Thymus (tissue), 11 donors: ENCODE measurements around the gene STK36. TPM values are rescaled to one million over a fixed set of nuclear protein-coding genes. Genes with fewer than 3 reads are reported as not detected.

Experiments used
- DNase-seq, 9 donors: peaks; one replicate each; pipeline ENCODE4 v3.0.0-alpha.2; 2013; ENCODE audit warnings: low spot score in 9 of 9, low read depth in 6 of 9, missing footprints in 1 of 9
- H3K27ac ChIP-seq, 2 donors: one replicate each; pipeline ENCODE4 v1.5.1; 2013; ENCODE audit warnings: control low read depth in 1 of 2, low read depth in 1 of 2, low read length in 1 of 2, mild to moderate bottlenecking in 1 of 2, moderate library complexity in 1 of 2
- H3K27me3 ChIP-seq, 2 donors: one replicate each; pipeline ENCODE4 v1.5.1; 2013; ENCODE audit warnings: low read length in 1 of 2; ENCODE audit not compliant: control insufficient read depth in 2 of 2, insufficient read depth in 1 of 2
- H3K36me3 ChIP-seq, 2 donors: one replicate each; pipeline ENCODE4 v1.5.1; 2013; ENCODE audit warnings: low read length in 1 of 2, mild to moderate bottlenecking in 1 of 2, moderate library complexity in 1 of 2; ENCODE audit not compliant: control insufficient read depth in 2 of 2, insufficient read depth in 2 of 2
- H3K4me1 ChIP-seq, 2 donors: one replicate each; pipeline ENCODE4 v1.5.1; 2013; ENCODE audit warnings: low read length in 2 of 2; ENCODE audit not compliant: control insufficient read depth in 2 of 2, insufficient read depth in 2 of 2
- H3K4me3 ChIP-seq, 2 donors: one replicate each; pipeline ENCODE4 v1.5.1; 2013; ENCODE audit warnings: low read length in 2 of 2, control low read depth in 1 of 2, mild to moderate bottlenecking in 1 of 2
- H3K9me3 ChIP-seq, 2 donors: one replicate each; pipeline ENCODE4 v1.5.1; 2013; ENCODE audit warnings: low read length in 1 of 2, mild to moderate bottlenecking in 1 of 2; ENCODE audit not compliant: control insufficient read depth in 2 of 2, insufficient read depth in 1 of 2
- WGBS: extraction: QIAGEN DNeasy Blood & Tissue Kit; methylation state at CpG from one replicate; pipeline ENCODE4 v1.1.7; 2013; 5-methylcytosine and 5-hydroxymethylcytosine counted together
- polyA plus RNA-seq: library from polyadenylated mRNA; stranded (reverse); fragments of 200-250 nt; gene quantifications from one replicate; pipeline ENCODE4 v1.2.3, GENCODE V29; 2013
- total RNA-seq: library from RNA; stranded (reverse); fragments of 120-200 nt; gene quantifications from one replicate; pipeline ENCODE4 v1.2.4, GENCODE V29; 2013
- donor health status: healthy.

Gene STK36
- total and polyA plus RNA-seq, 2 donors = 6.0 to 19.1 TPM

DNA sequence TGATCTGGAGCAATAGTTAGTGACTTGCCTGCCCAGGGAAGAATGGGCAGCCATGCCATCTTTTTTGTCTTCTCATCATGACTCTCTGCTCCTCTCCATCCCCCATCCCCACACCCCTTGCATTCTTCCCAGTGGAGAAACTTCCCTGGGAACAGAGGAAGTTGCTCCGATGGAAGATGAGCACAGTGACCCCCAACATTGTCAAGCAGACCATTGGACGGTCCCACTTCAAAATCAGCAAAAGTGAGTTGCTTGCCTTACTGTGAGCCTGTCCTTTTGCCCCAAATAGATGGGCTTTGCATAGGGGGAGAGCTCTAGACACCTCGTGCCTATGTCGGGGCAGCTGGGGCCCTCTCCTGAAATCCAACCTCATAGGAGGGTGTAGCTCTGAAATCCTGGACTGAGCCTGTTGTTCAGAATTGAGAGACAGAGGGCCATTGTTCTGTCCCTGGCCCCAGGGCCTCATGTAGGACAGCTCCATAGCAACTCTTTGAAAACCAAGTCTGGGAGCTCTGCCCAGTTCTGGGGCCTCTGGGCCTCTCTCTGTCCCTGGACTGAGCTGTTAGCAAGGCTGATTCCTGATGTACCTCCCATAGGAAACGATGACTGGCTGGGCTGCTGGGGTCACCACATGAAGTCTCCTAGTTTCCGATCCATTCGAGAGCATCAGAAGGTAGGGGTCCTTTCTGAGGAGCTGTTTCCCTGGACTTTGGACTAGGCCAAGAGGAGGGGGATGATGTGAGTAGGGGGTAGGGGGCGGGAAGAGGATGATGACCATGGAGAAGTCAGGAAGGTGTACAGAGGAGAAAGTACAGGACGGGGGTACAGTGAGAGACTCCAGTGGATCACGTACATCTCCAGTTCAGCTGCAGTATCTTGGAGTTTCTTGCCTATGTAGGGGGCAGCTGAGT is 73.9 kb downstream of the STK36 start:
- H3K27ac ChIP-seq = no peak overlapping the region
- H3K9me3 ChIP-seq = no peaks in the 10 kb centered on the region
- no peak for DNase-seq

DNA sequence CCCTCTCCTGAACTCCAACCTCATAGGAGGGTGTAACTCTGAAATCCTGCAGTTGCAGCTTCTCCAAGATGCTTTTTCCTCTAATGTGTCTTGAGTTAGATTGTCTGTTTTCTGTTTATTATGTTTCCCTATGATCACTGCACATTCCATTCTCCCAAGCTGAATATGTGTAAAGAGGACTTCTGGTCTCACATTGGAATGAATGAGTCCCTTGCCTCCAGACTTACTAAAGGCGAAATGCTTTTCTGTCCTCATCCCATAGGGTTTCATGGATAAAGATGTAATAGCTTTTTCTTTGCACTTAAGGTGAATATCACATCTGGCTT is 74.5 kb downstream of the STK36 start:
- H3K36me3 ChIP-seq = peaks cover 33 to 54% of the 10 kb centered on the region in 2 donors

More for the DNA sequence above, 73.9 kb downstream of the STK36 start:
- Histone ChIP-seq H3K4me3 (no peak overlapping the region), H3K36me3 (peaks cover 39 to 56% of the 10 kb centered on the region in 2 donors), H3K27me3 (no peaks in the 10 kb centered on the region), H3K4me1 (no peaks in the 10 kb centered on the region)
- 98% methylated on average over 10 of the region's 10 CpGs for WGBS

DNA sequence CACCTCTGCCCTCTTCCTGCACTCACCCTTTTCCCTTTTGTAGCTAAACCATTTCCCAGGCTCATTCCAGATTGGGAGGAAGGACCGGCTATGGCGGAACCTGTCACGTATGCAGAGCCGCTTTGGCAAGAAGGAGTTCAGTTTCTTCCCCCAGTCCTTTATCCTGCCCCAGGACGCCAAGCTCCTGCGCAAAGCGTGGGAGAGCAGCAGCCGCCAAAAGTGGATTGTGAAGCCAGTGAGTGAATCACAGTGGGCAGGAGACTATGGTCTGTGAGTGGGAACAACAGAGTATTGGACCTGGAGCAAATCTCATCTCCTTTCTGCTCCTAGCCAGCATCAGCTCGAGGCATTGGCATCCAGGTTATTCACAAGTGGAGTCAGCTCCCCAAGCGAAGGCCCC is 75.1 kb downstream of the STK36 start:
- Histone ChIP-seq H3K27ac (no peak overlapping the region), H3K4me3 (no peak overlapping the region), H3K4me1 (no peaks in the 10 kb centered on the region), H3K9me3 (no peaks in the 10 kb centered on the region), H3K27me3 (no peaks in the 10 kb centered on the region), H3K36me3 (peaks cover 33 to 57% of the 10 kb centered on the region in 2 donors)
- DNase-seq = no peak
- 98% methylated on average over 10 of the region's 10 CpGs for WGBS

More for the DNA sequence above, 74.5 kb downstream of the STK36 start:
- H3K9me3 ChIP-seq = no peaks in the 10 kb centered on the region
- DNase-seq = no peak
- 97% methylated on average over 1 of the region's 1 CpG for WGBS
- no peaks in the 10 kb centered on the region for H3K27me3 ChIP-seq
- H3K4me3 ChIP-seq = no peak overlapping the region
- H3K4me1 ChIP-seq = no peaks in the 10 kb centered on the region
- no peak overlapping the region for H3K27ac ChIP-seq

DNA sequence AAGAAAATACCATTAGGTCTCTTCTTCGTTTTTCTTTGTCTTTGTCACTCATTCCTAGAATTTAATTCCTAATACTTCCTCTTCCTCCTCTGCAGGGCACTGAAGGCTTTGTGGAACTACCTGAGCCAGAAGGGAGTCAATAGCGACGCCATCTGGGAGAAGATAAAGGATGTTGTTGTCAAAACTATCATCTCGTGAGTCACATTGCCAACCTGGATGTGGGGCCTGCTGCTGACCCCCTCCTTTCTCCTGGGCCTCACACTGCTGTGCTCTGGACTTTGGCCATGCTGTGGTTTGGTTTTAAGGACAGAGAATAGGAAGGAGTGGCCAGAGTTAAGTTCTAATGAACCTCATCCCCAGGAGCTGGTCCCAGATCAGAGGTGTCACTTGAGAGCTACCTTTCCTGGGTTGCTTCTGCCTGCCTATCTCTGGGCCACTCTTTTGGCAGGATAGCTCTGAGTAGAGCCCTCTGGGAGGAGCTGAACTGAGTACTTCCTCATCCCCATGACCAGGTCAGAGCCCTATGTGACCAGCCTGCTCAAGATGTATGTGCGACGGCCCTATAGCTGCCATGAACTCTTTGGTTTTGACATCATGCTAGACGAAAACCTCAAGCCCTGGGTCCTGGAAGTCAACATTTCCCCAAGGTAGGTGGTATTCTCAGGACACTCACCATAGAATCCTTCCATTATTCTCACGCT is 77.0 kb downstream of the STK36 start:
- no peak overlapping the region for H3K4me3 ChIP-seq
- H3K27ac ChIP-seq = no peak overlapping the region
- H3K4me1 ChIP-seq = no peaks in the 10 kb centered on the region
- no peak for DNase-seq
- H3K9me3 ChIP-seq = no peaks in the 10 kb centered on the region
- no peaks in the 10 kb centered on the region for H3K27me3 ChIP-seq
- peaks cover 49 to 75% of the 10 kb centered on the region in 2 donors for H3K36me3 ChIP-seq
- 97% methylated on average over 8 of the region's 8 CpGs for WGBS

Other genes with a start within 250 kb of the STK36 start
- 11.7 TPM for gene USP37, start 103.7 kb upstream of the STK36 start, total RNA-seq
- 4.0 TPM for gene USP37, start 103.7 kb upstream of the STK36 start, polyA plus RNA-seq
- gene CNOT9, start 103.2 kb upstream of the STK36 start, total RNA-seq = 52.8 TPM
- 25.6 TPM for gene CNOT9, start 103.2 kb upstream of the STK36 start, polyA plus RNA-seq
- gene PLCD4, start 64.2 kb upstream of the STK36 start, total RNA-seq = 0.57 TPM
- 0.68 TPM for gene PLCD4, start 64.2 kb upstream of the STK36 start, polyA plus RNA-seq
- gene ZNF142, start 12.5 kb upstream of the STK36 start, total RNA-seq = 5.1 TPM
- 6.7 TPM for gene ZNF142, start 12.5 kb upstream of the STK36 start, polyA plus RNA-seq
- gene BCS1L, start 12.4 kb upstream of the STK36 start, total RNA-seq = 24.4 TPM
- gene BCS1L, start 12.4 kb upstream of the STK36 start, polyA plus RNA-seq = 34.5 TPM
- 35.6 TPM for gene RNF25, start 84 bp upstream of the STK36 start, total RNA-seq
- 33.7 TPM for gene RNF25, start 84 bp upstream of the STK36 start, polyA plus RNA-seq
- gene TTLL4, start 38.7 kb downstream of the STK36 start, total RNA-seq = 8.8 TPM
- 9.4 TPM for gene TTLL4, start 38.7 kb downstream of the STK36 start, polyA plus RNA-seq
- gene CYP27A1, start 110.1 kb downstream of the STK36 start, total RNA-seq = 21.9 TPM
- gene CYP27A1, start 110.1 kb downstream of the STK36 start, polyA plus RNA-seq = 24.7 TPM
- not detected for gene PRKAG3, start 159.7 kb downstream of the STK36 start, total RNA-seq
- 0.07 TPM for gene PRKAG3, start 159.7 kb downstream of the STK36 start, polyA plus RNA-seq
- 0.14 TPM for gene WNT6, start 187.7 kb downstream of the STK36 start, total RNA-seq
- gene WNT6, start 187.7 kb downstream of the STK36 start, polyA plus RNA-seq = 0.34 TPM
- gene WNT10A, start 208.8 kb downstream of the STK36 start, total RNA-seq = 1.1 TPM
- 1.5 TPM for gene WNT10A, start 208.8 kb downstream of the STK36 start, polyA plus RNA-seq